Neural progenitor cell (in vitro differentiated cells): ENCODE results near the gene UNK.

Experiments used
- EZH2 ChIP-seq: fragments of 200-600 bp; sonication (generic); IDR thresholded peaks from 2 replicates; pipeline ENCODE4 v1.6.1; 2017; ENCODE audit warnings: antibody characterized with exemption, mild to moderate bottlenecking, moderate library complexity
- EZH2phosphoT487 ChIP-seq: fragments of 200-600 bp; sonication (generic); IDR thresholded peaks from 2 replicates; pipeline ENCODE4 v1.6.1; 2017; ENCODE audit warnings: antibody characterized with exemption

DNA sequence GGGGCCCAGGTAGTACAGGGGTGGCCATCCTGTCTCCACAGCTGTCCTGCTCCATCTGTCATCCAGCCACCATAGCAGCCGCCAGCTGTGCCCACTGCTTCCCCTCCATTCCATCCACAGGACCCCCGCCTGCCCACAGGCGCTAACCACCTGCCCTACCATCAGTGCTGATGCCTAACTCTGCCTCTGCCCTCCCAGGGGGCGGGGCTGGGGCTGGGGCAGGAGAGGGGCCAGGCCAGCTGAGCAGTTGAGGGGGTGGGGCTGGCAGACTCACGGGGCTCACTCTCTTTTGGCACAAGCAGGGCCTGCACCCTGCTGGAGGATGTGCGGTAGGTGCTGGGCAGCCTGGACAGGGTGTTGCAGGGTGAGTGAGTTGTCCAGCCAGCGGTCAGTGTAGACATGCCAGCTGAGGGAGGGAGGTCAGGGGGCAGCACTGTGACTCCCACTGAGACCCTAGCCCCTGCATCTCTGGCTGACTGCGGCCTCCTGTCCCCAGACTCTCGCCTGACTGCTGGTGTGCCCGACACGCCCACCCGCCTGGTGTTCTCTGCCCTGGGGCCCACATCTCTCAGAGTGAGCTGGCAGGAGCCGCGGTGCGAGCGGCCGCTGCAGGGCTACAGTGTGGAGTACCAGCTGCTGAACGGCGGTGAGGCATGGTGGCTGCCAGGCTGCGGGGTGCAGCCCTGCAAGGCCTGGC lies 29.3 kb upstream of the UNK start:
- TF ChIP-seq EZH2 (no peak), EZH2phosphoT487 (no peak)
